A673 (cell line): ENCODE measurements around the gene ARRB1. TPM values are rescaled to one million over a fixed set of nuclear protein-coding genes. Genes with fewer than 3 reads are reported as not detected.
A peak's percentile ranks its signal among the peaks of the same experiment; 100 is the strongest.

ENCODE experiments used
- BruUV-seq: library from RNA; stranded (reverse); fragments of 400-500 nt; replicated peaks from 2 replicates; lab custom pipeline; 2021; lab: Mats Ljungman, UMichigan
- CTCF ChIA-PET: fragments of 300-600 bp; sonication (Branson Sonifier 250); formaldehyde crosslinking; loops from one replicate; lab custom pipeline; 2022; ENCODE audit warnings: antibody characterized with exemption; lab: Charles Lee
- POLR2A ChIA-PET: fragments of 300-600 bp; sonication (Branson Sonifier 250); formaldehyde crosslinking; loops from one replicate; lab custom pipeline; 2022; ENCODE audit warnings: antibody characterized with exemption; ENCODE audit not compliant: low non-redundant PET; lab: Charles Lee
- DNase-seq: peaks from one replicate; pipeline ENCODE4 v3.0.0-alpha.2; 2015; ENCODE audit warnings: low spot score
- H3K27ac ChIP-seq: fragments of 200-600 bp; sonication (generic); 2 replicates; pipeline ENCODE4 v1.5.1; 2016; ENCODE audit warnings: mixed run types, low read depth, mild to moderate bottlenecking, mixed read lengths, antibody characterized with exemption, low read length; ENCODE audit not compliant: poor library complexity, severe bottlenecking
- H3K27me3 ChIP-seq: fragments of 200-600 bp; sonication (generic); replicated peaks from 2 replicates; pipeline ENCODE4 v1.6.1; 2017; ENCODE audit warnings: mixed run types, low read depth, mild to moderate bottlenecking, mixed read lengths, antibody characterized with exemption, low read length; ENCODE audit not compliant: insufficient read depth, poor library complexity
- H3K36me3 ChIP-seq: fragments of 200-600 bp; sonication (generic); 2 replicates; pipeline ENCODE4 v1.6.1; 2016; ENCODE audit warnings: mixed run types, mild to moderate bottlenecking, mixed read lengths, antibody characterized with exemption, low read length; ENCODE audit not compliant: insufficient read depth, poor library complexity, severe bottlenecking
- H3K4me1 ChIP-seq: fragments of 200-600 bp; sonication (generic); 2 replicates; pipeline ENCODE4 v1.6.1; 2017; ENCODE audit warnings: mixed run types, mild to moderate bottlenecking, mixed read lengths, antibody characterized with exemption, low read length; ENCODE audit not compliant: insufficient read depth, poor library complexity, severe bottlenecking
- H3K4me3 ChIP-seq: fragments of 200-600 bp; sonication (generic); 2 replicates; pipeline ENCODE4 v1.5.1; 2016; ENCODE audit warnings: low read depth, mixed run types, mild to moderate bottlenecking, mixed read lengths, low read length; ENCODE audit not compliant: poor library complexity, severe bottlenecking
- H3K9me3 ChIP-seq: fragments of 200-600 bp; sonication (generic); 2 replicates; pipeline ENCODE4 v1.6.1; 2016; ENCODE audit warnings: mixed run types, low read depth, mild to moderate bottlenecking, mixed read lengths, antibody characterized with exemption, low read length; ENCODE audit not compliant: poor library complexity, severe bottlenecking
- CTCF ChIP-seq: fragments of 300-800, 200-600 bp; sonication (generic); conservative IDR thresholded peaks from 2 replicates; pipeline ENCODE4 v1.5.1; 2017; ENCODE audit warnings: low read depth, mild to moderate bottlenecking, antibody characterized with exemption, low read length, moderate library complexity, mixed read lengths
- EZH2 ChIP-seq: fragments of 200-600 bp; sonication (generic); IDR thresholded peaks from 2 replicates; pipeline ENCODE4 v1.6.1; 2017; ENCODE audit warnings: borderline replicate concordance, low read depth, mild to moderate bottlenecking, mixed read lengths, antibody characterized with exemption, low read length; ENCODE audit not compliant: poor library complexity, severe bottlenecking
- intact Hi-C: fragments of 100-400 bp; cut with micrococcal nuclease; formaldehyde crosslinking; loops from one replicate; pipeline ENCODE4 v1.10.0; 2022; ENCODE audit not compliant: unreplicated experiment
- total RNA-seq: library from RNA; stranded (reverse); gene quantifications from 2 replicates; pipeline ENCODE4 v1.2.3, GENCODE V29; 2021

The ARRB1 gene
- total RNA-seq, 1 experiment from 2014 or later, result 37.8 TPM

DNA sequence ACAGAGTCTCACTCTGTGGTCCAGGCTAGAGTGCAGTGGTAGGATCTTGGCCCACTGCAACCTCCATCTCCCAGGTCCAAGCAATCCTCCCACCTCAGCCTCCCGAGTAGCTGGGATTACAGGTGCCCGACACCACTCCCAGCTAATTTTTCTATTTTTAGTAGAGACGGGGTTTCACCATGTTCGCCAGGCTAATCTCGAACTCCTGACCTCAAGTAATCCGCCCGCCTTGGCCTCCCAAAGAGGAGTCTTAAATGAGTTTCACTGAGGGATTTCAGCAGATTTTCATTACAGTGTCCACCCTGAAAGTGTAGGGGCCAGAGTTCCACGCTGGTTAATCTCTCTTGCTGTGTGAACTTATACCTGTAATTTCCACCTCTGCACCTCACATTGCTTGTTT is 47.4 kb upstream of the ARRB1 start:
- ChIA-PET CTCF (no interaction called here), POLR2A (no interaction called here)
- no TSS peak for BruUV-seq

DNA sequence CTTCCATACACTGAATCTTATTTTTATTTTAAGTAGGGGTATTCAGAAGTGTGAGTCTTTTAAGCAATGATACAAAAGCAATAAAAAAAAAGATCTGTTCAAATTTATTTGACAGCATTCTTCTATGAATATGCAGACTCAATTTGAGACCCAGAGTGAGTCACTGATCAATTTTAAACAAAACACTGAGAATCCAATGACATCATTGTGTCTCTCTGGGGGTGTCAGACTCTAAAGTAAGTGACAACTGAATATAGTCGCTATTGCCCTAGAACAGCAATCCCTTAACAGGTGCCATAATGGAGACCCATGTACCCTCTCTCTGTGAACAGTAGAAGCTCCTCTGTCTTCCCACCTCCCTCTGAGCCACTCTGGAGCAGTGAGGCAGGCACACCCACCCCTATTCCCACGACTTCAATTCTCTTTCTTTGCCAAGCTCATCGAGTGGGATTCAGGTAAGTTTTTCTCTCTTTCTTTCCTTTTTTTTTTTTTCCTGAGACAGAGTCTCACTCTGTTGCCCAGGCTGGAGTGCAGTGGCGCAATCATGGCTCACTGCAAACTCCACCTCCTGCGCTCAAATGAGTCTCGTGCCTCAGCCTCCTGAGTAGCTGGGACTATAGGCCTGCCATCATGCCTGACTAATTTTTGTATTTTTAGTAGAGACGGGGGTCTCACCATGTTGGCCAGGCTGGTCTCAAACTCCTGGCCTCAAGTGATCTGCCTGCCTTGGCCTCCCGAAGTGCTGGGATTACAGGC is 42.8 kb upstream of the ARRB1 start:
- intact Hi-C loops, result no loop called here
- Histone ChIP-seq H3K9me3 (no peaks in the 10 kb centered on the region), H3K36me3 (no peaks in the 10 kb centered on the region), H3K27me3 (no peaks in the 10 kb centered on the region), H3K4me1 (no peaks in the 10 kb centered on the region), H3K4me3 (no peak overlapping the region), H3K27ac (no peak overlapping the region)
- BruUV-seq, result no TSS peak
- CTCF ChIA-PET, result no interaction called here
- DNase-seq, result no peak
- no peak for TF ChIP-seq EZH2
- no peak for TF ChIP-seq CTCF
- POLR2A ChIA-PET, result interaction anchor here (0.7 kb wide), 1 partner anchor 13 kb away, joined by 3 read pairs; no protein-coding TSS in a partner anchor

More for the DNA sequence above, 47.4 kb upstream of the ARRB1 start:
- Histone ChIP-seq H3K27ac (no peak overlapping the region), H3K4me3 (peak overlapping the region; percentile 70), H3K27me3 (no peaks in the 10 kb centered on the region), H3K9me3 (no peaks in the 10 kb centered on the region), H3K36me3 (peaks cover 37% of the 10 kb centered on the region), H3K4me1 (peaks cover 25% of the 10 kb centered on the region)
- no peak for TF ChIP-seq EZH2
- no peak for TF ChIP-seq CTCF
- intact Hi-C loops, result no loop called here
- DNase-seq, result no peak

- Histone ChIP-seq H3K4me1 (no peaks in the 10 kb centered on the region), H3K27me3 (no peaks in the 10 kb centered on the region), H3K36me3 (no peaks in the 10 kb centered on the region), H3K9me3 (no peaks in the 10 kb centered on the region), H3K4me3 (no peak overlapping the region), H3K27ac (no peak overlapping the region)
- BruUV-seq, result no TSS peak
- ChIA-PET POLR2A (no interaction called here), CTCF (interaction anchor here (0.6 to 0.7 kb wide), 2 partner anchors 55 to 66 kb away, joined by 3 to 5 read pairs; no protein-coding TSS in a partner anchor)
- no peak for TF ChIP-seq CTCF
- TF ChIP-seq EZH2, result no peak
- DNase-seq, result no peak
- intact Hi-C loops, result no loop called here
These were observed 38.5 kb upstream of the ARRB1 start for GRCh38 chr11:75389925-75390324.
